Muscle layer of colon (tissue), 2 donors: ENCODE measurements around the gene CR1.

ENCODE experiments used
- H3K27ac ChIP-seq: one replicate; pipeline ENCODE4 v1.7.0; 2013; ENCODE audit warnings: low read depth, mild to moderate bottlenecking, low read length, moderate library complexity
- H3K27me3 ChIP-seq, 2 donors: one replicate each; pipeline ENCODE4 v1.7.0; 2013; ENCODE audit warnings: low read length in 2 of 2, mild to moderate bottlenecking in 2 of 2; ENCODE audit not compliant: insufficient read depth in 2 of 2, control insufficient read depth in 1 of 2
- H3K36me3 ChIP-seq: one replicate; pipeline ENCODE4 v1.7.0; 2013; ENCODE audit warnings: mild to moderate bottlenecking, low read length; ENCODE audit not compliant: insufficient read depth
- H3K4me1 ChIP-seq: one replicate; pipeline ENCODE4 v1.7.0; 2013; ENCODE audit warnings: mild to moderate bottlenecking, low read length; ENCODE audit not compliant: insufficient read depth
- H3K4me3 ChIP-seq, 2 donors: one replicate each; pipeline ENCODE4 v1.7.0; 2013; ENCODE audit warnings: low read length in 2 of 2, low read depth in 1 of 2, mild to moderate bottlenecking in 1 of 2, moderate library complexity in 1 of 2
- H3K9ac ChIP-seq: one replicate; pipeline ENCODE4 v1.7.0; 2013; ENCODE audit warnings: low read length
- H3K9me3 ChIP-seq: one replicate; pipeline ENCODE4 v1.7.0; 2013; ENCODE audit warnings: mild to moderate bottlenecking, low read length
- donor health status: abdominal sarcoma.
- donor health status: Adenocarcinoma of cecum.

The CR1 gene

DNA sequence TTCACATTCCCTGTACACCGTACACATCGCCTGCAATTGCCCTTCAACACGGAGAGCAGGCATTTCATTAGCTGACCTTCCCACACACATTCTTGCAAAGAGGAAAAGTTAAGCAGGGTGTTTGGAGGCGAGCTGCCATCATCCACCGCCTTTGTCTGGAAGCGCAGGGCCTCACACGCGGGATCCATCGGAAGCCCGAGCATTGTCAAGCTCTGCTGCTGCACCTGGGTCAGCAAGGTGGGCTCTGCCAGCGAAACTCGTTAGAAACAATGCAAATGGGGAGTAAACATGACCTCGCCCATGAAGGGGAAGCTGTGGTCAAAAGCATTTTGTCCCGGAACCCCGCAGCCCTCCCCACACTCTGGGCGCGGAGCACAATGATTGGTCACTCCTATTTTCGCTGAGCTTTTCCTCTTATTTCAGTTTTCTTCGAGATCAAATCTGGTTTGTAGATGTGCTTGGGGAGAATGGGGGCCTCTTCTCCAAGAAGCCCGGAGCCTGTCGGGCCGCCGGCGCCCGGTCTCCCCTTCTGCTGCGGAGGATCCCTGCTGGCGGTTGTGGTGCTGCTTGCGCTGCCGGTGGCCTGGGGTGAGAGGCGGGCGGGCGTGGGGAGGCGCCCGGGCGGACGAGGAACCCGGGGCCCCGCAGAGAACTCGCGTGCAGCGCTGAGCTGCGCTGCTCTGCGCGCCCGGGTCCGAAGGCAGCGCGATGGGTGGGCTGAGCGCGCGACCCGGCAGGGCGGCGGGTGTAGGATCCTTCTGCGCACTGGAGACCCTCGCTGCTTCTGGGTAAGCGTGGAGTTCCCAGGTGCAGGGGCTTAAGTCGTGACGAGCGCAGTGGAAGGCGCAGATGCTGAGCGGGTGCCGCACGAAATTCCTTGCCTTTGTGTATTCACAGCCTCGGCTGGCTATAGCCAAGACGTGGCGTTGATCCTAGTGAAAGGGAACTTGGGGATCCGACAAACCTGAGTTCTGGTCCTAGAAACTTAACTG is at the start of gene CR1:
Gene CR1 (plus strand): TSS at position 357 of the 992 bp plus-strand sequence. CDS start 111 bp downstream, at position 468.
- Histone ChIP-seq H3K27me3 (peaks cover 0 to 25% of the 10 kb centered on the region in 2 donors), H3K27ac (no peak within 1 kb of the TSS), H3K4me3 (peak within 1 kb of the TSS in 1 of 2 donors; percentile 29), H3K4me1 (no peaks in the 10 kb centered on the region), H3K9ac (no peak within 1 kb of the TSS), H3K9me3 (no peaks in the 10 kb centered on the region), H3K36me3 (no peaks in the 10 kb centered on the region)

DNA sequence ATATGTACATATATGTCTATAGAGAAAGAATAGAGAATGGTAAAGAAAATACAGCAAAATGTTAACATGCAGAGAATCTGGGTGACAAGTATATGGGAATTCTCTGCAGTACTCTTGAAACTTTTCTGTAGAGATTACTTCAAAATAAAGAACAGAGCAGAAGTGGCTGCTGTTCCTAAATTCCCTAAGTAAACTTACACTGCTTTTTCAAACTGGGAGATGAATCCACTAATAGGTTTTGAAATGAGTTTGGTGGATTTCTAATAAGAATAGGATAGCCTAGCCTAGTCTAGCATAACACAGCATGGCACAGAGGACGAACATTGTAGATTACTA is 42.3 kb upstream of the CR1 start:
- H3K4me3 ChIP-seq, result peak overlapping the region; percentile 45 to 60
- H3K27me3 ChIP-seq, result peaks cover 8 to 31% of the 10 kb centered on the region in 2 donors

DNA sequence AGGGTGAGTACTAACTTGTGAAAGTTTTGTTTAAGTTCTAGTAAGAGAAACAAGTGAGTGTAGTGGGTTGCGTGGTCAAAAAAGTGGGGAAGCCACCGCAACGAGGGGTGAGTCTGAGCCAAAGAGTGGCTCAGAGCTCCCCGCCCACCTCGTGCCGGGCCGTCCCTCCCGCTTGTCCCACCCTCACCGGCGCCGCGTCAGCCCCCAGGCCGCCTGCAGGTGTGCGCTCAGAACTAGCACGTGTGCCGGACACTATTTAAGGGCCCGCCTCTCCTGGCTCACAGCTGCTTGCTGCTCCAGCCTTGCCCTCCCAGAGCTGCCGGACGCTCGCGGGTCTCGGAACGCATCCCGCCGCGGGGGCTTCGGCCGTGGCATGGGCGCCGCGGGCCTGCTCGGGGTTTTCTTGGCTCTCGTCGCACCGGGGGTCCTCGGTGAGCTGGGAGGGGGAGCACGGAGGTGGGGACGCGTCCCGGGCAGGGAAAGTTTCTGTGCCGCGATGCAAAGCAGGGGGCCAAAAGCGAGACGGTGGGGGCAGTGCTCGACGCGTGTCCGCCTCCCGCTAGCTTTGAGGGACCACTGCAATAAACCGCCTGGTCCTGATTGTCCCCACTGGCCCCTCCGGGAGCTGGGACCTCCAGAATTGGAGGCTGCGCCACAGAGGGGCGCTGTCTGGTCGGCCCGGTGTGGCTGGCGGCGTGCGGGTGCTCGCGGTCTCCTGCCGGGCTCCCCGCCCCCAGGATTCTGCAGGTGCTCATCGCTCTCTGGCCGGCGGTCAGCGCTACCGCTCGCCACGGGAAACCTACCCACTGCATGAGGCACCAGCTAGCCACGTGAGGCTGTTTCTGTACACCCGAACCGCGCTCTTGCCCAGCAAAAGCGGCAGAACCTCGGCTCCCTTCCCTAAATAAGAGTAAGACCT is 41.7 kb upstream of the CR1 start, which contains the start of gene CR2:
Gene CR2 (plus strand): TSS at position 283 of the 919 bp plus-strand sequence. CDS start 91 bp downstream, at position 374.
- no peak within 1 kb of the TSS for H3K27ac ChIP-seq
- H3K9ac ChIP-seq, result no peak within 1 kb of the TSS
- H3K36me3 ChIP-seq, result no peaks in the 10 kb centered on the region
- peak within 1 kb of the TSS; percentile 45 to 60 for H3K4me3 ChIP-seq
- no peaks in the 10 kb centered on the region for H3K9me3 ChIP-seq
- H3K4me1 ChIP-seq, result peaks cover 9% of the 10 kb centered on the region
- peaks cover 8 to 31% of the 10 kb centered on the region in 2 donors for H3K27me3 ChIP-seq

More for the DNA sequence above, 42.3 kb upstream of the CR1 start:
- Histone ChIP-seq H3K27ac (no peak overlapping the region), H3K36me3 (no peaks in the 10 kb centered on the region), H3K9me3 (no peaks in the 10 kb centered on the region), H3K9ac (no peak overlapping the region), H3K4me1 (peaks cover 9% of the 10 kb centered on the region)

DNA sequence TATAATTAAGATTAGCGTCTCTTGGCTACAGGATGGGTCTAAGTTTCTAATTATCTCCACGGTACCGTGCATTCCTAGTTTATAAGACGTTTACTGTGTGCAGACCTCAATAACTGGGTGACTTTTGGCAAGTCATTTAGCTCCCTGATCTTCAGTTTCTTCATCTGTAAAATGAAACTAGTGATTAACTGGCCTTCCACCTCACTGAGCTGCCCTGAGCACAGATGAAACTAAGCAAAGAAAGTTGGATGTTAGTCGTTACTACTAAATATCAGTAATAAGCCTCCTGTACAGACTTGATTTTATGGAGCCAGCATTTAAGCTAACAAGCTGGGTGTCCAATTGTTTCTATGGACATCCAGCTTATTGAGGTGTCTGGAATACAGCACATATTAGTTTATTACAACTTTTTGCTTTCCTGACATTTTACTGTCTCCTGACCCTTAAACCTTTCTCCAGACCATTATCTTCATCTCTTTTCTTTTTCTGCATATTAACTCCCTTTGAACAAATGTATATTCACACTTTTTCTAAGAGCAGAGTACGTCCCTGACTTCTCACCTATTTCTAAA is 40.7 kb upstream of the CR1 start:
- H3K27me3 ChIP-seq, result peaks cover 8 to 31% of the 10 kb centered on the region in 2 donors
- no peak overlapping the region for H3K27ac ChIP-seq
- H3K4me3 ChIP-seq, result no peak overlapping the region
- H3K4me1 ChIP-seq, result peaks cover 9% of the 10 kb centered on the region
- H3K36me3 ChIP-seq, result no peaks in the 10 kb centered on the region
- no peaks in the 10 kb centered on the region for H3K9me3 ChIP-seq
- no peak overlapping the region for H3K9ac ChIP-seq

DNA sequence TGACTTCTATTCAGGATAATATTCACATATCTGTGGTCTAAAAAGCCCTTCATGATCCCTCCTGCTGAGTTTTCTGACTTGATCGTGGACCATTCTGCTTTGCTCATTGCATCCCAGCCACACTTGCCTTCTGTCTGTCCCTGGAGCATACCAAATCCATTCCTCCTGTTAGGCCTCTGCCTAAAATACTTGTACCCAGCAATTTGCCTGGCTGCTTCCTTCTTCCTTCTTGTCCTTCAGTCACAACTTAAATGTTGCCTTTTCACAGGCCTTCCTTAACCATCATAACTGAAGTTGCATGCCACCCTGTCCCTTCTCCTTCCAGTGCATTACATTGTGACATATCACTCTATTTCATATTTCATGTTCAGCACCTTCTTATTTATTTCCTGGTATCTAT is 37.5 kb upstream of the CR1 start:
- H3K4me1 ChIP-seq, result peaks cover 9% of the 10 kb centered on the region
- no peaks in the 10 kb centered on the region for H3K36me3 ChIP-seq
- no peaks in the 10 kb centered on the region for H3K9me3 ChIP-seq
- H3K4me3 ChIP-seq, result no peak overlapping the region
- H3K27ac ChIP-seq, result no peak overlapping the region
- no peak overlapping the region for H3K9ac ChIP-seq
- H3K27me3 ChIP-seq, result peaks cover 8 to 31% of the 10 kb centered on the region in 2 donors

DNA sequence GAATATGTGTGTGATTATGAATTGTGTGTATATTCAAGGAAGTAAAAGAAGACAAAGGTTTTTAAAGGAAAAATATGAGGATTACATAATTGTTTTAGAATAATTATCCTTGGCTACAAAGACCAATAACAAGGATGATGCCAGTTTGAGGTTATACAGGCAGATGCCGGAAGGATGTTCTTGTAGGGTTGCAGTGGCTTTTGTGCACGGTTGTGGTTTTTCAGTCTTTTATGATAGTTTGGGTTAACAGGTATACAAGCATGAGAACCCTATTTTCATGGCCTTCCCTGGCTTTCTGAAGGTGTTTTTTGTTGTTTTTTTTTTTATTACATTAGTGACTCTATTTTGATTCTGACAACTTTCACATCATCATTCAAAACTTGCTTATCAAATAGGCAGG is 36.9 kb upstream of the CR1 start:
- H3K9me3 ChIP-seq, result no peaks in the 10 kb centered on the region
- peaks cover 8 to 27% of the 10 kb centered on the region in 2 donors for H3K27me3 ChIP-seq
- H3K4me1 ChIP-seq, result peaks cover 9% of the 10 kb centered on the region
- no peaks in the 10 kb centered on the region for H3K36me3 ChIP-seq
- H3K4me3 ChIP-seq, result no peak overlapping the region
- no peak overlapping the region for H3K27ac ChIP-seq
- H3K9ac ChIP-seq, result no peak overlapping the region

DNA sequence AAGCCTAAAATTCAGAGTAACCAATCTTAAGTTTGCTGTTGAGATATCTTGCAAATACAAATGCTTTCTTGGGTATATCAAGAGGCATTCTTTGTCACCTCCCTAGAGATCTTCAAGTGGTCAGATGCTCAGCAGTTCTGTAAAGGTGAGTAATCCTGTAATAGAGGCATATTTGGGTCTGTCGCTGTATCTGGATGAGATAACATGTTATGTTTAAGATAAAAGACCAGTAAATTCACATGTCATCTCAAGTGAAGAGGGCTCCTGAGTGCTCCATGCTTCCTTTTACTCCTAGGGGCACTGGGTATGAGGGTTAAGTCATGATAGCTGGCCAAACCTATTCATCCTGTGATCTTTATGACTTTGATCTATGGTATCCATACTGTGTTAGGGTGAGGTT is 34.3 kb upstream of the CR1 start:
- no peak overlapping the region for H3K9ac ChIP-seq
- H3K4me1 ChIP-seq, result no peaks in the 10 kb centered on the region
- H3K27ac ChIP-seq, result no peak overlapping the region
- H3K9me3 ChIP-seq, result no peaks in the 10 kb centered on the region
- peaks cover 0 to 9% of the 10 kb centered on the region in 2 donors for H3K27me3 ChIP-seq
- no peaks in the 10 kb centered on the region for H3K36me3 ChIP-seq
- no peak overlapping the region for H3K4me3 ChIP-seq

DNA sequence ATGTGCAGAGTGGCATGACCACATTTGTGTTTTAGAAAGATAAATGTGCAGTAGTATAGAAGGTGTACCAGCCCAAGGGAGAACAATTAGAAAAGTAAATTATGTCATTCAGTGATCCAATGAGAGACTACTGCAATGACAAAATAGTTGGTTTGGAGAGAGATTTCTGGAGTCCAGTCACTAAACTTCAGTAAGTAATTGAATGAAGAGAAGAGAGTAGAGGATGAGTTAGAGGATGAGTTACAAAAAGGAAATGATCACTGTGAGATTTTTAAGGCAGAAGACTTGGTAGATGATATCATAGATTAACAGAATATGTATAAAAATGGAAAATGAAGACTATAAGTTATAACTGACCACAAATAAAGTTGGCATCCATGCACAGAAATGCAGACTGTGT is 33.4 kb upstream of the CR1 start:
- Histone ChIP-seq H3K27ac (no peak overlapping the region), H3K4me1 (no peaks in the 10 kb centered on the region), H3K27me3 (peaks cover 0 to under 1% of the 10 kb centered on the region in 2 donors), H3K9ac (no peak overlapping the region), H3K9me3 (no peaks in the 10 kb centered on the region), H3K36me3 (no peaks in the 10 kb centered on the region), H3K4me3 (no peak overlapping the region)

DNA sequence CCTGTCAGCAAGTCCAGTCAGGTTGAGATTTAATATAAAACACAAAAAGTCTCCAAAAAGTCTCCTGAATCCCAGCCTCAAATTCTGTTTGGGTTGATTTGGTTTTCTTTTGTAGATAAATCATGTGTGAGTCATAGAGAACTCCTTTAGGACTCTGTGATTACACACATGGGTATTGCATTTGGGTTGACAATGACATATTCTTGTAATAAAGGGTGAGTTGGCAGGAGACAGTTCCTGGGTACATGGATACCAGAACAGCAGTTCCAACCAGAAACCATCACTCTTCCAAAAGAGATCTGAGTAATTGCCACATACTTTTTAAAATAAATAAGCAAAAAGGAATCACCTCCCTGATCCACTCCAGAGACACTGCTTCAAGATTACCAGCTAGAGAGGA is 32.9 kb upstream of the CR1 start:
- no peak overlapping the region for H3K27ac ChIP-seq
- H3K4me3 ChIP-seq, result no peak overlapping the region
- no peaks in the 10 kb centered on the region for H3K27me3 ChIP-seq
- no peaks in the 10 kb centered on the region for H3K36me3 ChIP-seq
- no peaks in the 10 kb centered on the region for H3K4me1 ChIP-seq
- no peaks in the 10 kb centered on the region for H3K9me3 ChIP-seq
- H3K9ac ChIP-seq, result no peak overlapping the region

DNA sequence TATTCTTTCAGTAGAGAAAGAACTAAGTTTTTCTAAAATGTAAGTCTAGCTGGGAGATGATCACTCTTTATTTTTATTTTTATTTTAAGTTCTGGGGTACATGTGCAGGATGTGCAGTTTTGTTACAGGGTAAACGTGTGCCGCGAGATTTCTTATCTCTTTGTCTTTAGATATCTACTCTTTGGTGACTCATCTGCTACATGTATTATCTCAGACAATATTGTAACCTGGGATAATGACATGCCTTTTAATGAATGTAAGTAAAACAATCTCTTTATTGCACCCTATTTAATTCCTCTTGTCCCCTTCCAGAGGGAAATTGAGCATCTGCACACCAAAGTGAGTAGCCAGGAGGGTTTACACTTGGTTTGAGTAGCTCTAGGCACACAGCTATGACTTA is 32.4 kb upstream of the CR1 start:
- Histone ChIP-seq H3K4me3 (no peak overlapping the region), H3K27ac (no peak overlapping the region), H3K4me1 (no peaks in the 10 kb centered on the region), H3K9ac (no peak overlapping the region), H3K9me3 (no peaks in the 10 kb centered on the region), H3K36me3 (no peaks in the 10 kb centered on the region), H3K27me3 (no peaks in the 10 kb centered on the region)

DNA sequence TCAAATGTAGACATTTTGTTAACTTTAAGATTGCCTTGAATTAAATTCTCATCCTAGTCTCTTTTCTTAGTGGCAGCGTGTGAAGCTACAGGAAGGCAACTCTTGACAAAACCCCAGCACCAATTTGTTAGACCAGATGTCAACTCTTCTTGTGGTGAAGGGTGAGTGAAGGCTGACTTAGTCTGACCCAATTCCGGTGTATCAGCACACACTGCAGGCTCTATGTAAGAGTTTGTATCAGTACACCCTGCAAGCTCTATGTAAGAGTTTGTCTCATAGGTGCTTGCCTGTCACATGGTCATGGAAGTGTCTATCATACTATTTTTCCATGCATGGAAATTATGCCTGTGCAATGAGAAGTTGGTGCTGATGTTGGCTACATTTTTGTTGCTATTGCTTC is 25.0 kb upstream of the CR1 start:
- Histone ChIP-seq H3K4me1 (no peaks in the 10 kb centered on the region), H3K9me3 (no peaks in the 10 kb centered on the region), H3K36me3 (no peaks in the 10 kb centered on the region), H3K27me3 (no peaks in the 10 kb centered on the region), H3K9ac (no peak overlapping the region), H3K4me3 (no peak overlapping the region), H3K27ac (no peak overlapping the region)
